ENCODE measurements around the gene LINGO3. TPM values are rescaled to one million over a fixed set of nuclear protein-coding genes. Genes with fewer than 3 reads are reported as not detected.

The LINGO3 gene
- total RNA-seq, 4 donors from 2014 or later: 0.39 TPM; not detected in 3

DNA sequence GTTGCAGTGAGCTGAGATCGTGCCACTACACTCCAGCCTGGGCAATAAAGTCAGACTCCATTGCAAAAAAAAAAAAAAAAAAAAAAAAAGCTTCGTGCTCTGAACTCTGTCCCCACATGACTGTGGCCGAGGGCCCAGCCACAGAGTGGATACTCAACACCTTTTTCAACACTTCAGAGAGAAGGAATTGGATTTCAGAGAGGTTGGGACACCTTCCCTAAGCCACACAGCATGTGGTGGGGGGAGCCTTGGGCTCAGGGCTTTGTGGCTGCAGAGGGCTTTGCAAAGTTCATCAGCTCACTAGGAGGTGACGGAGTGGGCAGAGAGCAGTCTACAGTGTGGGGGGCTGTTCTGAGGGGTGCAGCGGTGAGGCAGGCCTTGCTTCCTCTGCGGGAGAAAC is 11.0 kb upstream of the LINGO3 start:
- Histone ChIP-seq H3K9me3 (peaks cover 0 to 20% (median 1%) of the 10 kb centered on the region in 4 donors), H3K27ac (no peak overlapping the region), H3K4me1 (peaks cover 0 to 3% (median 0%) of the 10 kb centered on the region in 4 donors), H3K36me3 (peaks cover 0 to 37% (median 8%) of the 10 kb centered on the region in 3 donors), H3K4me3 (no peak overlapping the region), H3K27me3 (peaks cover 0 to 11% of the 10 kb centered on the region in 2 donors)
- TF ChIP-seq, protein P1, sequence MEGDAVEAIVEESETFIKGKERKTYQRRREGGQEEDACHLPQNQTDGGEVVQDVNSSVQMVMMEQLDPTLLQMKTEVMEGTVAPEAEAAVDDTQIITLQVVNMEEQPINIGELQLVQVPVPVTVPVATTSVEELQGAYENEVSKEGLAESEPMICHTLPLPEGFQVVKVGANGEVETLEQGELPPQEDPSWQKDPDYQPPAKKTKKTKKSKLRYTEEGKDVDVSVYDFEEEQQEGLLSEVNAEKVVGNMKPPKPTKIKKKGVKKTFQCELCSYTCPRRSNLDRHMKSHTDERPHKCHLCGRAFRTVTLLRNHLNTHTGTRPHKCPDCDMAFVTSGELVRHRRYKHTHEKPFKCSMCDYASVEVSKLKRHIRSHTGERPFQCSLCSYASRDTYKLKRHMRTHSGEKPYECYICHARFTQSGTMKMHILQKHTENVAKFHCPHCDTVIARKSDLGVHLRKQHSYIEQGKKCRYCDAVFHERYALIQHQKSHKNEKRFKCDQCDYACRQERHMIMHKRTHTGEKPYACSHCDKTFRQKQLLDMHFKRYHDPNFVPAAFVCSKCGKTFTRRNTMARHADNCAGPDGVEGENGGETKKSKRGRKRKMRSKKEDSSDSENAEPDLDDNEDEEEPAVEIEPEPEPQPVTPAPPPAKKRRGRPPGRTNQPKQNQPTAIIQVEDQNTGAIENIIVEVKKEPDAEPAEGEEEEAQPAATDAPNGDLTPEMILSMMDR (IDR thresholded peaks at IDR 0.05): no peak
- TF ChIP-seq EP300 (IDR thresholded peaks at IDR 0.05): no peak
- TF ChIP-seq POLR2A (IDR thresholded peaks at IDR 0.05): no peak
- WGBS, 2 donors: 83 to 91% methylated on average over 6 of the region's 6 CpGs
- DNase-seq (ENCODE audit: low spot score in 2 of 2): no peak

GRCh38 chr19:2317756-2318155 is 9.8 kb upstream of the LINGO3 start:
- peaks cover 0 to 25% (median 0%) of the 10 kb centered on the region in 3 donors for H3K36me3 ChIP-seq
- WGBS, 2 donors: 54 to 68% methylated on average over 25 of the region's 25 CpGs

DNA sequence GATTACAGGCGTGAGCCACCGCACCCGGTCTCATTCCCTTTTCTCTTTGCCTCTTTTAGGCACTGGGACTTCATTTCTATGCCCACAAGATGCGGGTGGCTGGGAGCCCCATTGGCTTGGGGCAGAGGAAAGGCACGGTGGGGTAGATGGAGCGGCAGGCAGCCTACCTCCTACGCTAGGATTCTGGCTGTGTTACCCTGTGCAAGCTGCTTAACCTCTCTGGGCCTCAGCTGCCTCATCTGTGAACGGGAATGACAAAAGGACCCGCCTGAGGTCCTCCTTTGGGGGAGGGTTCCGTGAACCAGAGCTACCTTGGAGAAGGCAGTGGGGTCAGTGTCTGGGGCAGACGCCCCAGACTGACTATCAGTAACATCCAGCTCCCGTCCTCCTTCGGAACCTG is 9.3 kb upstream of the LINGO3 start:
- TF ChIP-seq, protein P1 (IDR thresholded peaks at IDR 0.05): no peak
- TF ChIP-seq EP300 (IDR thresholded peaks at IDR 0.05): no peak
- TF ChIP-seq POLR2A (IDR thresholded peaks at IDR 0.05): no peak
- Histone ChIP-seq H3K27me3 (peaks cover 0 to 27% of the 10 kb centered on the region in 2 donors), H3K4me1 (peaks cover 0 to 3% (median 0%) of the 10 kb centered on the region in 4 donors), H3K9me3 (peaks cover 0 to 20% (median 1%) of the 10 kb centered on the region in 4 donors), H3K4me3 (no peak overlapping the region), H3K36me3 (peaks cover 0 to 21% (median 0%) of the 10 kb centered on the region in 3 donors), H3K27ac (no peak overlapping the region)
- WGBS, 2 donors: 93 to 94% methylated on average over 13 of the region's 13 CpGs
- DNase-seq (ENCODE audit: low spot score in 2 of 2): no peak

More at GRCh38 chr19:2317756-2318155, 9.8 kb upstream of the LINGO3 start:
- TF ChIP-seq POLR2A (IDR thresholded peaks at IDR 0.05) (no peak), EP300 (IDR thresholded peaks at IDR 0.05) (no peak)
- TF ChIP-seq, protein P1 (IDR thresholded peaks at IDR 0.05): no peak
- Histone ChIP-seq H3K9me3 (peaks cover 0 to 20% (median 1%) of the 10 kb centered on the region in 4 donors), H3K27me3 (peaks cover 0 to 23% of the 10 kb centered on the region in 2 donors), H3K4me3 (no peak overlapping the region), H3K27ac (no peak overlapping the region), H3K4me1 (peaks cover 0 to 3% (median 0%) of the 10 kb centered on the region in 4 donors)
- DNase-seq (ENCODE audit: low spot score in 2 of 2): no peak

- H3K9me3 ChIP-seq: peaks cover 0 to 20% (median 1%) of the 10 kb centered on the region in 4 donors
- WGBS, 2 donors: 24 to 26% methylated on average over 22 of the region's 22 CpGs
- no peak overlapping the region for H3K27ac ChIP-seq
- H3K4me1 ChIP-seq: peaks cover 0 to 3% (median 0%) of the 10 kb centered on the region in 4 donors
- TF ChIP-seq, protein P1 (IDR thresholded peaks at IDR 0.05): peak; percentile 12 to 72 (median 35)
- TF ChIP-seq POLR2A (IDR thresholded peaks at IDR 0.05): no peak
- H3K27me3 ChIP-seq: peaks cover 0 to 42% of the 10 kb centered on the region in 2 donors
- H3K36me3 ChIP-seq: peaks cover 0 to 7% (median 0%) of the 10 kb centered on the region in 3 donors
- peak; percentile 33 to 53 for DNase-seq (ENCODE audit: low spot score in 2 of 2)
- no peak overlapping the region for H3K4me3 ChIP-seq
Measured at GRCh38 chr19:2315818-2316353, 7.9 kb upstream of the LINGO3 start.

DNA sequence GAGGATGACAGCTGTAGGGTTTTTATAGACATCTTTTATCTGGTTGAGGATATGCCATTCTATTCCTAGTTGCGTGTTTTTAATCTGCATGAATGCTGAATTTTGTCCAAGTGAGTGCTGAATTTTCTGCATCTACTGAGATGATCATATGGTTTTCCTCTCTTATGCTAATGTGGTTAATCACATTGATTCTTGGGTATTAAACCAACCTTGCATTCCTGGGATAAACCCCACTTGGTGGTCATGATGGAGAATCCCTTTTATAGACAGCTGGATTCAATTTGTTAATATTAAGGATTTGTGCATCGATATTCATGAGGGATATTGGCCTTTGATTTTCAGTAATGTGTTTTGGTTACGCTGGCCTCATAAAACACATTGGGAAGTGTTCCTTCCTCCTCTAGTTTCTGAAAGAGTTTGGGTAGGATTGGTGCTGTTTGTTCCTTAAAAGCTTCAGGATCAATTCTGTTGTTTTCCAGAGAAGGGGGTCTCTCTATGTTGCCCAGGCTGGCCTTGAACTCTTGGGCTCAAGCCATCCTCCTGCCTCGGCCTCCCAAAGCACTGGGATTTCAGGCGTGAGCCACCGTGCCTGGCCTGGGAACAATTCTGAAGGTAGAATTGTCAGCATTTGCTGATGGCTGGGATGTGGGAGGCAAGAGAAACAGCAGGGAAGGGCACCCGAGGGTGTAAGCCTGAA is 7.3 kb upstream of the LINGO3 start:
- Histone ChIP-seq H3K36me3 (peaks cover 0 to under 1% (median 0%) of the 10 kb centered on the region in 3 donors), H3K27me3 (peaks cover 0 to 48% of the 10 kb centered on the region in 2 donors), H3K4me1 (peaks cover 0 to 3% (median 0%) of the 10 kb centered on the region in 4 donors), H3K9me3 (peaks cover 0 to 20% (median 1%) of the 10 kb centered on the region in 4 donors), H3K4me3 (no peak overlapping the region), H3K27ac (no peak overlapping the region)
- 81 to 85% methylated on average over 7 of the region's 7 CpGs for WGBS, 2 donors
- no peak for DNase-seq (ENCODE audit: low spot score in 2 of 2)
- TF ChIP-seq, protein P1 (IDR thresholded peaks at IDR 0.05): no peak
- TF ChIP-seq POLR2A (IDR thresholded peaks at IDR 0.05): no peak
- no peak for TF ChIP-seq EP300 (IDR thresholded peaks at IDR 0.05)
